ENCODE measurements around the gene GLT1D1.

DNA sequence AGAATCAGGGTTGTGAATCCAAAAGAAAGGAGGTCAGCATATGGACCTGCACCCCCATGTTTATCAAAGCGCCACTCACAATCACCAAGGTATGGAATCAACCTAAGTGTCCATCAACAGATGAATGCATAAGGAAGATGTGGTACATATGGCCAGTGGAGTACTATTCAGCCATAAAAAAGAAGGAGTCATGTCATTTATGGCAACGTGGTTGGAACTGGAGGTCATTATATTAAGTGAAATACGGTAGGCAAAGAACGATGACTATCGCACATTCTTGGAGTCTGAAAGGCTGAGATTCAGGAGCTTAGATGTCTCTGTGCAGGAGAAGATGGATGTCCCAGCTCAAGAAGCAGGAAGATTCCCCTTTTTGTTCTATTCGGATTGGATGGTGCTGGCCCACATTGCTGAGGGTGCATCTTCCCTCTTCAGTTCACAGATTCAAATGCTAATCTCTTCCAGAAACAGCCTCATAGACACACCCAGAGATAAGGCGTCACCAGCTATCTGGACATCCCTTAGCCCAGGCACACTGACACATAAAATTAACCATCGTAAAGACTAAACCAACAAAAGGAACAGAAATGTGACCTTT, 108.1 kb downstream of the GLT1D1 start:
- TF ChIP-seq, protein P1, sequence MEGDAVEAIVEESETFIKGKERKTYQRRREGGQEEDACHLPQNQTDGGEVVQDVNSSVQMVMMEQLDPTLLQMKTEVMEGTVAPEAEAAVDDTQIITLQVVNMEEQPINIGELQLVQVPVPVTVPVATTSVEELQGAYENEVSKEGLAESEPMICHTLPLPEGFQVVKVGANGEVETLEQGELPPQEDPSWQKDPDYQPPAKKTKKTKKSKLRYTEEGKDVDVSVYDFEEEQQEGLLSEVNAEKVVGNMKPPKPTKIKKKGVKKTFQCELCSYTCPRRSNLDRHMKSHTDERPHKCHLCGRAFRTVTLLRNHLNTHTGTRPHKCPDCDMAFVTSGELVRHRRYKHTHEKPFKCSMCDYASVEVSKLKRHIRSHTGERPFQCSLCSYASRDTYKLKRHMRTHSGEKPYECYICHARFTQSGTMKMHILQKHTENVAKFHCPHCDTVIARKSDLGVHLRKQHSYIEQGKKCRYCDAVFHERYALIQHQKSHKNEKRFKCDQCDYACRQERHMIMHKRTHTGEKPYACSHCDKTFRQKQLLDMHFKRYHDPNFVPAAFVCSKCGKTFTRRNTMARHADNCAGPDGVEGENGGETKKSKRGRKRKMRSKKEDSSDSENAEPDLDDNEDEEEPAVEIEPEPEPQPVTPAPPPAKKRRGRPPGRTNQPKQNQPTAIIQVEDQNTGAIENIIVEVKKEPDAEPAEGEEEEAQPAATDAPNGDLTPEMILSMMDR (IDR thresholded peaks at IDR 0.05) = no peak
- TF ChIP-seq POLR2AphosphoS5 (IDR thresholded peaks at IDR 0.05) = no peak
- TF ChIP-seq POLR2A (IDR thresholded peaks at IDR 0.05) = no peak
